ENCODE data around the gene ZNF544.

Gene ZNF544

DNA sequence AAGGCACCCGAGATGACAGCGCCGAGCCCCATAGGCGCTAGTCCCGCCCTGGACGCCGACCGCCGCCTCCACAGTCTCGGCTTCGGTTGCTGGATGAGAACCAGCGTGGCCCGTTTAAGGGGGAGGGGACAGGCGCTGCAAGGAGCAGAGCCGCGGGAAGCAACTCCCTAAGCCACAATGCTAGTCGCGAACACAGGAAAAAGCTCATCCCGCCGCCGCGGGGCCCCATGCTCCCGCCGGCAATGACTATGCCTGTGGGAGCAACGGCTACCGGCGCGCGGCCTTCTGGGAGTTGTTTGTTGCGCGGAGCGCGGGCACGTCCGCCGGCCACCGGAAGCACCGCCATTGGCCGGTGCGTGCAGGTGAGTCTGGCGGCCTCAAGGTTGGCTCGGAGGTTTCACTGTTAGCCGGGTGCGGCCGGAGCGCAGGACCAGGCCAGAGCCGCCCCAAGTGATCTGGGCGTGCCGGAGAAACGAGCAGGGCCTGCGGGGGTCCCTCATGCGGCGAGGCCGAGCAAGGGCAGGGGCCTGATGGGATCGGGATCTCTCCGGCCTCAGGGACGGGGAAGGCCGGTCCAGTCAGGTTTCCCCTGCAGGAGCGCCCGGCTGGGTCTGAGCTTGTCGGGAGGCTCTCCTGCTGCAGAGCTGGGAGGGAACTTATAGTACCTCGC is at the start of gene ZNF544:
Gene ZNF544, plus strand, starts transcription at position 330 of the 670 bp plus-strand sequence. CDS start 15,110 bp downstream, outside the sequence.
- in situ Hi-C loops (cut with MboI; ENCODE audit: low sequenced_read_pairs) = no loop called here

DNA sequence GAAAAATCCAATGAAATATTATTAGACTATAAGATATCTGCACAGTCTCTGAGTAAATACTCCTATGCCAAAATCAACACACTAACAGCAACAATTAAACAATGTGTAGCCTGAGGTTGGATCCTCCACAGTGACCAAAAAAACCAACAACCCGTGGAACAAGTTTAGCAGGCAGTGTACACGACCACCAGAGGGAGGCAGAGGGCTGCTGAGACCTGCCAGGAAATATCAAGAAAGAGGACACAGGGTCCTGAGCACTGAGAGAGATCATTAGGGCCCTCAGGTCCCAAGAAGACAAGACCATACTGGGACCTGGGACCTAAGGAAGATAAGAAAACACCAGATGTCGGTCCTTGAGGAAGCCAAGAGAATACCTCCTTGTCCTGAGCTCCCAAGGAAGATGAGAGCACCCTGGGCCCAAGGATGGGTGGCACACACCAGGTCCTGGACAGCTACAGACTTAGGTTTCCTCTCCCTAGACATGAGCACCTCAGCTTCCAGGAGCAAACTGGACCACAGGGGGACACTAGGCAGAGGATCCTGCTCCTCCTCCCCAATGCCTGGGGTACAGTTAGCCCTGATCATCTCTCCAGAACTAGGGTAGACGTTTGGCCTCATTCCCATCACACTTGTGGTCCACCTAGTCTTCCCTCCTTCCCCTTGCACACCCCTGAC is 46.7 kb upstream of the ZNF544 start:
- in situ Hi-C loops (cut with MboI; ENCODE audit: low sequenced_read_pairs) = no loop called here

GRCh38 chr19:58182577-58182988 is 46.1 kb upstream of the ZNF544 start:
- in situ Hi-C loops (cut with MboI; ENCODE audit: low sequenced_read_pairs) = no loop called here

DNA sequence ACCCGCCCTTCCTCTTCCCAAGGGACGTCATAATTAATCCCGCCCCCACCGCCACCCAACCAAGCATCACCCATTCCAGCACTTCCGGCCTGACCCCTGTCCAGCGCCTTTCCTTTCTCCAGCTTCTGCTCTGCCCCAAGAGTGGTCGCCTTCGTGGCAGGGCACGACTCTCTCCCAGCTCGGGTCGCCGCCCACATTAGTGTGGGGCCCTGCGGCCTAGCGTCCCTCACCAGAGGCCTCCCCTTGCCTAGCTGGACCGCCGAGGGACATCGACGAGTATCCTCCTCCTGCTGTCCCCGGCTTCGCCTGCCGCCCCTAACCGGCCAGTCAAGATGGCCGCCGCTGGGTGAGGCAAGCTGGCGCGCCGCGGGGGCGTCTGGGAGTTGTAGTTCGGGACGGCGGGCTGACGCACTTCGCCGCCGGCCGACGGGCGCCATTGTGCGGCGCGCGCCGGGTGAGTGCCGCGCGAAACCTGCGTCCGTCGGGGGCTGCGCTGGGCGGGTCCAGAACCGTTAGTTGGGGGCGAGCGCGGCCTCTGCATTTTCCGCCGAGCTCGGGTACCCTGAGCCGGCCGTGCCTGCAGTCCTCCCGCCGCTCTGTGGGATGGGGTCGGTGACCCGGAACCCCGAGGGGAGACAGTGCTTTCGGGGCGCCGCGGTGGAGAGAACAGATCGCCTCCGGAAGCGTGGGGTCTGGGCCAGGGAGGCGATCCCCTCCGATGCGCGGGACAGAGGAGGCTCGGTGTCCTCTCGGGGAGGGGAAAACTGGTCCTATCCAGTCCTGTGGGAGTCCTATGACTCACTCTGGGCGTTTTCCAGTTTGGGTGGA is 45.5 kb upstream of the ZNF544 start, which contains the start of gene ZNF274:
Gene ZNF274, plus strand, starts transcription at position 73 of the 828 bp plus-strand sequence. CDS start 905 bp downstream, outside the sequence.
- in situ Hi-C loops (cut with MboI; ENCODE audit: low sequenced_read_pairs) = no loop called here

DNA sequence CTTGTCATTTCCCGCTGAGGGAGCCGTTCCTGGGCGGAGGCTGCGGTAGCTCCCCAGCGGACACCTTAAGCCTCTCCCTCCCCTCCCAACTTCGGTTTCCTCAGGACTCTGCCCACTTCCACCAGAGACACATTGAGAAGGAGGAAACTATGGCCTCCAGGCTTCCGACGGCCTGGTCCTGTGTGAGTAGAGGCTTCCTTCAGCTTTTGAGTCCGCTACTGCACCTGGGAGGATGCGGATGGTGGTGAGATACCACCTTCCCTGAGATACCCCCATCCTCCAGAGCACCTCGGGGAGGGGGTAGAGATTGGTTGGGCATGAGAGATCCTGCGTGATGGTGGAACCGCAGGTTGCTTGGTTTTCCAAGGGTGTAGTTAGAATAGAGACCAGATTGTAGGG is 44.9 kb upstream of the ZNF544 start:
- in situ Hi-C loops (cut with MboI; ENCODE audit: low sequenced_read_pairs) = no loop called here

DNA sequence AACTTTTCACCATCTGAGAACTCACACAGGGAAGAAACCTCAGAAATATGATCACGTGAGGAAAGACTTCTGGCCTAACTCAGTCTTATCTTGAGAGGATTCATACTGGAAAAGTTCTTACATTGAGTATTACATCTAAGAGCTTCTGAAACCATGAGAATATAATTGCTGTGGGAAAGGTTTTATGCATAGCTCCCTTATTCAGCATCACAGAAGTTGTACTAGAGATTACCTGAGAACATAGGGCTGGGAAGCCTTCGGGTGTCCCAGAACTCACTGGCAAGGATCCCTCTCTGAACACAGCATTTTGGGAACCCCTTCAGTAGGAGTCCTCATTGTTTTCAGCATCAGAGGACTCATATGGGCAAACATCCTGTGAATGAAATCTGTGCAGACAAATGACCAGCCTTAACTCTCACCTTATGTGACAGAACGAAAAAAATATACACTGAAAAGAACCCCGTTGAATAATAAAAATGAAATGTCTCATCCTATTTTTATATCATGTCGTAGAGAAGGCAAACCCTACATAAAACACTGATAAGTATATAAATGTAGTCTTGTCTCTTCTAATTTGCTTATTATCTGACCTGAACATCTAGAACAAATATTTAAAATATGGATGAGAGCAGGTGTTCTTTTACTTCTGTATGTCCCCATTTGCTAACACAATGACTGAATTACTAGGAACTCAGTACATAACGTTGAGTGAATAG is 31.7 kb upstream of the ZNF544 start:
- in situ Hi-C loops (cut with MboI; ENCODE audit: low sequenced_read_pairs) = no loop called here

- in situ Hi-C loops (cut with MboI; ENCODE audit: low sequenced_read_pairs) = no loop called here
These were observed 24.8 kb upstream of the ZNF544 start for GRCh38 chr19:58203814-58204475.

GRCh38 chr19:58204566-58204965 is 24.1 kb upstream of the ZNF544 start:
- in situ Hi-C loops (cut with MboI; ENCODE audit: low sequenced_read_pairs) = no loop called here

DNA sequence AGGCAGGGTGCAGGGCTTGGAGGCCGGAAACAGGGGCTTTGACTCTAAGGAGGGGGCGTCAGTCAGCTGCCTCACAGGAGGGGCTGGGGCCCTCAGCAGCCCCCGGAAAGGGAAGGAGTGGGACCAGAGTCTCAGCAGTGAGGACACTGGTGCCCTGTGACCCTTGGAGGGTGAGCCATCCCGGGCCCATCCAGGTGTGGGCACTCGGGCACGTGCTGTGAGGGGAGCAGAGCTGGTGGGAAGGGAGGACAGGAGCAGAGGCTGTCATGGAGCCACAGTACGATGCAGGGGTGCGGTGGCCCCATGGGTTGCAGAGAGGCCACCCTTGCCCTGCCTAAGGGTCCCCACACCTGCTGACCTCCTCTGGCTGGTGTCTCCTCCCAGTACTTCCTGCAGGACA is 19.1 kb upstream of the ZNF544 start:
- in situ Hi-C loops (cut with MboI; ENCODE audit: low sequenced_read_pairs) = no loop called here

DNA sequence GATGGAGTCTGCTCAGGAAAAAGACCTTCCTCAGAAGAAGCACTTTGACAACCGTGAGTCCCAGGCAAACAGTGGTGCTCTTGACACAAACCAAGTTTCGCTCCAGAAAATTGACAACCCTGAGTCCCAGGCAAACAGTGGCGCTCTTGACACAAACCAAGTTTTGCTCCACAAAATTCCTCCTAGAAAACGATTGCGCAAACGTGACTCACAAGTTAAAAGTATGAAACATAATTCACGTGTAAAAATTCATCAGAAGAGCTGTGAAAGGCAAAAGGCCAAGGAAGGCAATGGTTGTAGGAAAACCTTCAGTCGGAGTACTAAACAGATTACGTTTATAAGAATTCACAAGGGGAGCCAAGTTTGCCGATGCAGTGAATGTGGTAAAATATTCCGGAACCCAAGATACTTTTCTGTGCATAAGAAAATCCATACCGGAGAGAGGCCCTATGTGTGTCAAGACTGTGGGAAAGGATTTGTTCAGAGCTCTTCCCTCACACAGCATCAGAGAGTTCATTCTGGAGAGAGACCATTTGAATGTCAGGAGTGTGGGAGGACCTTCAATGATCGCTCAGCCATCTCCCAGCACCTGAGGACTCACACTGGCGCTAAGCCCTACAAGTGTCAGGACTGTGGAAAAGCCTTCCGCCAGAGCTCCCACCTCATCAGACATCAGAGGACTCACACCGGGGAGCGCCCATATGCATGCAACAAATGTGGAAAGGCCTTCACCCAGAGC is 16.2 kb upstream of the ZNF544 start:
- in situ Hi-C loops (cut with MboI; ENCODE audit: low sequenced_read_pairs) = no loop called here

DNA sequence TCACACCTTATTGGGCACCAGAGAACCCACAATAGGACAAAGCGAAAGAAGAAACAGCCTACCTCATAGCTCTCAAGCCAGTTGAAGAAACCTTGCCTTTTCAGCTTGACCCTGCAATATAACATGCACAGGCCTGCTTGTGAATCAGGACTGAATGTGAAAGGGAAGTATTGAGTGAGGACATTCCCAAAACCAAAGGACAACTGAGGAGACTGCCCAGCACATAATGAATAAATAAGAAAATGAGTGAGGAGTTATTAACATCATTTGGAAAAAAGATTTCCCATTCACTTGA is 15.7 kb upstream of the ZNF544 start:
- in situ Hi-C loops (cut with MboI; ENCODE audit: low sequenced_read_pairs) = no loop called here

DNA sequence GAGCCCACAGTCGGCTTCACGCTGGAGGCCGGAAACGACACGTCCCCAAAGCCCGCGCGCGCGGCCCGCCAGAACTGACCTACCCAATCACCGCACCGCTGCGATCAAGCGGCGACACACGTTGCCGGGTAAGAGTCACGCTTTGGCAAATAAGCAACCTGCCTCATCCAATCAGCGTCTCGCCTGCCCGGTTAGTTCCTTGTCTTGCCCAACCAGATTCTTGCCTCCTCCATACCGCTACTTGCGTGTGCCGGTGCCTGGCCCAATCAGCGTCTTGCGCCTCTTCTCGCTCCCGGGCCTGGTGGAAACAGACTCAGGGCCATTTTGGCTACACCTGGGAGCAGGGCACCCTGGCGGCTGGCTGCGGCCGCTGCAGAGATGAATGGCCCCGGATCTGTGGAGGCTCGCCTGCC is 11.6 kb upstream of the ZNF544 start:
- in situ Hi-C loops (cut with MboI; ENCODE audit: low sequenced_read_pairs) = no loop called here

DNA sequence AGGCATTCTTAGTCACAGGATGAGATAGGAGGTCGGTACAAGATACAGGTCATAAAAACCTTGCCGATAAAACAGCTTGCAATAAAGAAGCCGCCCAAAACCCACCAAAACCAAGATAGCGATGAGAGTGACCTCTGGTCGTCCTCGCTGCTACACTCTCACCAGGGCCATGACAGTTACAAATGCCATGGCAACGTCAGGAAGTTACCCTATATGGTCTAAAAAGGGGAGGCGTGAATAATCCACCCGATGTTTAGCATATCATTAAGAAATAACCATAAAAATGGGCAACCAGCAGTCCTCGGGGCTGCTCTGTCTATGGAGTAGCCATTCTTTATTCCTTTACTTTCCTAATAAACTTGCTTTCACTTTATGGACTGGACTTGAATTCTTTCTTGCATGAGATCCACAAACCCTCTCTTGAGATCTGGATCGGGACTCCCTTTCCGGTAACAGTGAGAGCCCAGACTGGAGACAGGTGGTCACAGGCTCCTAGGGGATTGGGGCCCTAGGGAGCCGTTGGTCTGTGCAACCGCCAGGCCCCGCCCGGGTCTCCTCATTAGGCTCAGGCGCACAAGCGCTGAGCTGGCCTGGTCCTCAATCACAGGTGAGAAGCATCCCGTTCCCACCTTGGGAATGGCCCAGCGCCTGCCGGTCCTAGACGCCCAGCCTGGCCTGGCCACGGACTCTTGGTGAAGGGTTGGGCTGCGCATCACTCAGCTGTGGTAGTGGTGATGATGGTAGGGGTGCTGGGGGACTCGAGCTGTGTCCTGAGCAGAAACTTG is 10.9 kb upstream of the ZNF544 start:
- in situ Hi-C loops (cut with MboI; ENCODE audit: low sequenced_read_pairs) = no loop called here

- in situ Hi-C loops (cut with MboI; ENCODE audit: low sequenced_read_pairs) = no loop called here
These were observed 9.8 kb upstream of the ZNF544 start for GRCh38 chr19:58218899-58219298.

GRCh38 chr19:58227964-58228584 is 640 bp upstream of the ZNF544 start:
- in situ Hi-C loops (cut with MboI; ENCODE audit: low sequenced_read_pairs) = no loop called here

GRCh38 chr19:58229255-58229639 is 533 bp downstream of the ZNF544 start:
- in situ Hi-C loops (cut with MboI; ENCODE audit: low sequenced_read_pairs) = no loop called here

- in situ Hi-C loops (cut with MboI; ENCODE audit: low sequenced_read_pairs) = no loop called here
These were observed 8.6 kb downstream of the ZNF544 start for GRCh38 chr19:58237324-58237723.

- in situ Hi-C loops (cut with MboI; ENCODE audit: low sequenced_read_pairs) = no loop called here
These were observed 14.6 kb downstream of the ZNF544 start for GRCh38 chr19:58243351-58243750.

- in situ Hi-C loops (cut with MboI; ENCODE audit: low sequenced_read_pairs) = no loop called here
These were observed 20.2 kb downstream of the ZNF544 start for GRCh38 chr19:58248886-58249285.
